GM12878 (cell line): ENCODE results near the gene SSR1. TPM values are rescaled to one million over a fixed set of nuclear protein-coding genes. Genes with fewer than 3 reads are reported as not detected.

Experiments
- ATAC-seq: fragments of 200-7000 bp; cut with Tn5 transposase; 3 replicates; pipeline ENCODE4 v1.9.1; 2020; ENCODE audit warnings: mild to moderate bottlenecking, moderate library complexity
- BruUV-seq: library from RNA; stranded (reverse); fragments of 400-500 nt; replicated peaks from 2 replicates; lab custom pipeline; 2021; lab: Mats Ljungman, UMichigan
- CTCF ChIA-PET: fragments of 300-600 bp; sonication (Branson Sonifier 250); formaldehyde crosslinking; extraction: SDS; loops from one replicate; lab custom pipeline; 2021; ENCODE audit warnings: inconsistent platforms; lab: Yijun Ruan, JAX
- POLR2A ChIA-PET: fragments of 350-600 bp; formaldehyde crosslinking; extraction: SDS; loops from one replicate; lab custom pipeline; 2021; ENCODE audit warnings: inconsistent platforms; lab: Charles Lee
- RAD21 ChIA-PET: fragments of 300-600 bp; sonication (Branson Sonifier 250); formaldehyde crosslinking; loops from one replicate; lab custom pipeline; 2023; ENCODE audit warnings: antibody characterized with exemption; ENCODE audit not compliant: unreplicated experiment; lab: Charles Lee
- SMC1A ChIA-PET: fragments of 300-600 bp; sonication (Branson Sonifier 250); formaldehyde crosslinking; loops from one replicate; lab custom pipeline; 2023; ENCODE audit not compliant: unreplicated experiment, uncharacterized antibody; lab: Charles Lee
- DNase-seq: peaks from one replicate; pipeline ENCODE4 v3.0.0-alpha.2; 2011; ENCODE audit warnings: low read depth, low spot score
- FAIRE-seq: peaks from 3 replicates; lab custom pipeline; 2011; peaks lifted over from hg19 to GRCh38; lab: Jason Lieb, UNC
- H2AFZ ChIP-seq: 2 replicates; pipeline ENCODE4 v1.6.0; 2011; ENCODE audit warnings: low read depth, low read length, control low read depth; ENCODE audit not compliant: control insufficient read depth
- H3K27ac ChIP-seq: 2 replicates; pipeline ENCODE4 v1.5.1; 2011; ENCODE audit warnings: control low read depth; ENCODE audit not compliant: control insufficient read depth, insufficient read depth
- H3K27me3 ChIP-seq, 2 experiments: replicated peaks in 1 of 2; 2 replicates each; pipeline versions ENCODE4 v1.6.0 to v1.6.1; 2011; ENCODE audit warnings: low read length in 1 of 2; ENCODE audit not compliant: control insufficient read depth in 2 of 2, insufficient read depth in 2 of 2
- H3K36me3 ChIP-seq, 2 experiments: 2 replicates each; pipeline ENCODE4 v1.5.1; 2011; ENCODE audit warnings: low read length in 1 of 2; ENCODE audit not compliant: control insufficient read depth in 2 of 2, insufficient read depth in 2 of 2
- H3K4me1 ChIP-seq: 2 replicates; pipeline ENCODE4 v1.6.1; 2011; ENCODE audit warnings: mild to moderate bottlenecking, low read length, moderate library complexity, mixed read lengths; ENCODE audit not compliant: control insufficient read depth, insufficient read depth
- H3K4me2 ChIP-seq: 2 replicates; pipeline ENCODE4 v1.6.0; 2011; ENCODE audit warnings: control low read depth; ENCODE audit not compliant: control insufficient read depth, insufficient read depth
- H3K4me3 ChIP-seq: fragments of 200-600 bp; sonication (generic); 2 replicates; pipeline ENCODE4 v1.5.1; 2016
- H3K79me2 ChIP-seq: 2 replicates; pipeline ENCODE4 v1.6.0; 2011; ENCODE audit warnings: low read length; ENCODE audit not compliant: control insufficient read depth, insufficient read depth
- H3K9ac ChIP-seq: 2 replicates; pipeline ENCODE4 v1.8.0; 2011; ENCODE audit warnings: low read length, control low read depth, mixed read lengths; ENCODE audit not compliant: control insufficient read depth, insufficient read depth
- H3K9me3 ChIP-seq: replicated peaks from 3 replicates; pipeline ENCODE4 v1.5.1; 2011; ENCODE audit warnings: mild to moderate bottlenecking, low read length; ENCODE audit not compliant: control insufficient read depth, insufficient read depth
- H4K20me1 ChIP-seq: 2 replicates; pipeline ENCODE4 v1.6.0; 2011; ENCODE audit not compliant: control insufficient read depth, insufficient read depth
- BCL3 ChIP-seq: IDR thresholded peaks from 2 replicates; pipeline ENCODE4 v1.6.1; 2011; ENCODE audit warnings: borderline replicate concordance, low read depth, mild to moderate bottlenecking, moderate library complexity, low read length; ENCODE audit not compliant: insufficient read depth, poor library complexity, severe bottlenecking
- CHD4 ChIP-seq: fragments of 200-600 bp; sonication (generic); IDR thresholded peaks from 2 replicates; pipeline ENCODE4 v1.6.1; 2016; ENCODE audit warnings: mild to moderate bottlenecking
- ELK1 ChIP-seq: IDR thresholded peaks from 2 replicates; pipeline ENCODE4 v1.6.1; 2012; ENCODE audit warnings: low read depth, low read length, improper control_type of control experiment
- HCFC1 ChIP-seq: fragments of 150-350 bp; IDR thresholded peaks from 2 replicates; pipeline ENCODE4 v1.6.1; 2014; ENCODE audit warnings: low read length
- NR2C2 ChIP-seq: IDR thresholded peaks from 2 replicates; pipeline ENCODE4 v1.6.1; 2011; ENCODE audit warnings: borderline replicate concordance, low read depth; ENCODE audit not compliant: control insufficient read depth, insufficient read length
- PAX8 ChIP-seq: fragments of 450-650 bp; IDR thresholded peaks from 2 replicates; pipeline ENCODE4 v1.6.1; 2017; ENCODE audit warnings: mild to moderate bottlenecking, moderate library complexity
- POLR2A ChIP-seq: IDR thresholded peaks from 2 replicates; pipeline ENCODE4 v1.6.1; 2011; ENCODE audit warnings: low read depth, mild to moderate bottlenecking, low read length
- SMAD1 ChIP-seq: fragments of 450-650 bp; IDR thresholded peaks from 2 replicates; pipeline ENCODE4 v1.6.1; 2018; ENCODE audit warnings: mild to moderate bottlenecking, low read depth; ENCODE audit not compliant: partially characterized antibody
- SMARCA5 ChIP-seq: fragments of 450-650 bp; IDR thresholded peaks from 2 replicates; pipeline ENCODE4 v1.6.1; 2017; ENCODE audit warnings: mild to moderate bottlenecking
- TAF1 ChIP-seq: IDR thresholded peaks from 2 replicates; pipeline ENCODE4 v1.6.1; 2011; ENCODE audit warnings: mild to moderate bottlenecking, low read depth, low read length, borderline replicate concordance
- ZNF592 ChIP-seq: fragments of 450-650 bp; IDR thresholded peaks from 2 replicates; pipeline ENCODE4 v1.6.1; 2017; ENCODE audit warnings: mild to moderate bottlenecking, moderate library complexity
- ZSCAN29 ChIP-seq: fragments of 450-650 bp; IDR thresholded peaks from 2 replicates; pipeline ENCODE4 v1.6.1; 2017; ENCODE audit warnings: mild to moderate bottlenecking, moderate library complexity
- WGBS: methylation state at CpG from one replicate; pipeline ENCODE4 v1.1.6; 2016; ENCODE audit warnings: low lambda C conversion rate; ENCODE audit not compliant: insufficient replicate concordance, insufficient coverage; ENCODE audit errors: missing lambda C conversion rate; 5-methylcytosine and 5-hydroxymethylcytosine counted together
- in situ Hi-C: fragments of 300-500 bp; cut with MboI; formaldehyde crosslinking; loops from 9 replicates; pipeline ENCODE4 v1.14.3; 2018; ENCODE audit warnings: mixed read lengths
- intact Hi-C: fragments of 100-400 bp; cut with micrococcal nuclease; formaldehyde crosslinking; loops from one replicate; pipeline ENCODE4 v1.14.2; 2022; ENCODE audit not compliant: unreplicated experiment
- polyA plus RNA-seq, 11 experiments: library from polyadenylated mRNA; depleted of rRNA in 4 of 11; unstranded in 6 of 11; stranded (reverse) in 5 of 11; fragments of >200 nt; fragmentation: Nextera tagmentation in 4 of 11; fragmentation: Illumina TruSeq in 1 of 11; extraction: Ambion mirVana in 4 of 11; extraction: Trizol in 1 of 11; gene quantifications; 1 replicate in 1 of 11; 2 replicates in 10 of 11; pipeline versions ENCODE4 v1.2.1 to v1.2.3, GENCODE V29; 2011 to 2016; ENCODE audit warnings: inconsistent platforms in 2 of 11, missing spikeins in 2 of 11, low read depth in 1 of 11
- total RNA-seq, 4 experiments: library from RNA; depleted of rRNA in 3 of 4; stranded (reverse); fragments of >200 nt in 3 of 4; fragmentation: Illumina TruSeq in 1 of 4; extraction: Trizol in 1 of 4; gene quantifications; 2 replicates each; pipeline versions ENCODE4 v1.2.1 to v1.2.3, GENCODE V29; 2013 to 2021

The SSR1 gene
- total and polyA plus RNA-seq, 10 of the 15 experiments (the other 5 are each of a cell fraction or from before 2014, with no cell fraction given): 42.0 to 209 (median 128) TPM

- WGBS: 71% methylated on average over 16 of the region's 16 CpGs
- no peak overlapping the region for H3K4me3 ChIP-seq
- in situ Hi-C loops: no loop called here
- no peak overlapping the region for H3K9ac ChIP-seq
- ATAC-seq: no peak
- RAD21 ChIA-PET: interaction anchor here (0.8 to 1.2 kb wide), 4 partner anchors 13 to 504 kb away, joined by 3 to 4 read pairs (median 3); partner anchors contain the start of gene SNRNP48
- no peak overlapping the region for H2AFZ ChIP-seq
- no peak overlapping the region for H3K27ac ChIP-seq
- no peak for DNase-seq
- BruUV-seq: no TSS peak
- H3K4me2 ChIP-seq: no peak overlapping the region
- H3K36me3 ChIP-seq: no peaks in the 10 kb centered on the region
- peaks cover 9% of the 10 kb centered on the region for H3K4me1 ChIP-seq
- H4K20me1 ChIP-seq: no peaks in the 10 kb centered on the region
- SMC1A ChIA-PET: interaction anchor here (0.7 to 1.0 kb wide), 3 partner anchors 12 to 765 kb away, joined by 3 to 4 read pairs (median 4); no protein-coding TSS in a partner anchor
- FAIRE-seq: no peak
- CTCF ChIA-PET: interaction anchor here (1.0 to 2.1 kb wide), 4 partner anchors 12 to 542 kb away, joined by 3 to 14 read pairs (median 4); no protein-coding TSS in a partner anchor
- H3K9me3 ChIP-seq: no peaks in the 10 kb centered on the region; the same call in 1 of the 3 replicates
- POLR2A ChIA-PET: interaction anchor here (0.7 kb wide), 1 partner anchor 1477 kb away, joined by 5 read pairs; no protein-coding TSS in a partner anchor
- H3K79me2 ChIP-seq: no peaks in the 10 kb centered on the region
- TF ChIP-seq NR2C2 (no peak), POLR2A (no peak), CHD4 (no peak), TAF1 (no peak), HCFC1 (no peak), SMAD1 (no peak), ZSCAN29 (no peak), PAX8 (no peak), ZNF592 (no peak), ELK1 (no peak), SMARCA5 (no peak), BCL3 (no peak)
- TF ChIP-seq, all 136 proteins: peak for 0
- intact Hi-C loops: no loop called here
- H3K27me3 ChIP-seq: 0 out of 4 replicates have a peak, but pooled peaks cover 0 to 4% of the 10 kb centered on the region in 2 experiments
Observed at GRCh38 chr6:7262746-7263518, 50.1 kb downstream of the SSR1 start.
